Measurements from ENCODE around the gene EXOC6B.

- TF ChIP-seq CTCF (IDR thresholded peaks at IDR 0.05) (no peak), POLR2A (IDR thresholded peaks at IDR 0.05) (no peak)
These were observed 439.5 kb downstream of the EXOC6B start for GRCh38 chr2:72386288-72386687.

Data from suprapubic skin (tissue), 3 donors.